GM10847 (cell line): Measurements from ENCODE around the gene URM1.

Experiments
- POLR2A ChIP-seq: IDR thresholded peaks from 2 replicates; pipeline ENCODE4 v1.6.1; 2011; ENCODE audit not compliant: insufficient read length; ENCODE audit errors: extremely low read depth

URM1 gene

GRCh38 chr9:128370367-128370751 is 815 bp upstream of the URM1 start:
- TF ChIP-seq POLR2A, result no peak

DNA sequence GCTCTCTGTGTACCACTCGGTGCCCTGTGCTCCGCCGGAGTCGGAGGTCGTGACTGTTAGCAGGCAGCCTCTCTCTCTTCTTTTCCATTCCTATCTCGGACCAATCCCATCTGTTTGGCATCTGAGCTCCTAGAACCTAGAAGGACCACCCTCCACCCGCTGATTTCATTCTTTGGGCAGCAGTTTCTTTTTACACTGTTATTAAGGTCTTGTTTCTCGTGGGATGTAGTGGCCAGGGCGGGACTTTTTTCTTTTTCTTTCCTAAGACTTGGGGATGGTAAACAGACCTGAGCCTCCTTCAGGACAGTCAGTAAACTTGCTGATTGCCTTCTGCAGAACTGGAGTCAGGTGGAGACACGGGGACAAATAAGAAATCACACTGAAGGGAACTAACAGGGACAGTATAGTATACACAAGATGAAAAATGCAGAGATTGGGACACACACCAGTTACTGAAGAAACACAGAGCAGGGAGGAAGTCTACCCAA is 500 bp downstream of the URM1 start:
- no peak for TF ChIP-seq POLR2A

DNA sequence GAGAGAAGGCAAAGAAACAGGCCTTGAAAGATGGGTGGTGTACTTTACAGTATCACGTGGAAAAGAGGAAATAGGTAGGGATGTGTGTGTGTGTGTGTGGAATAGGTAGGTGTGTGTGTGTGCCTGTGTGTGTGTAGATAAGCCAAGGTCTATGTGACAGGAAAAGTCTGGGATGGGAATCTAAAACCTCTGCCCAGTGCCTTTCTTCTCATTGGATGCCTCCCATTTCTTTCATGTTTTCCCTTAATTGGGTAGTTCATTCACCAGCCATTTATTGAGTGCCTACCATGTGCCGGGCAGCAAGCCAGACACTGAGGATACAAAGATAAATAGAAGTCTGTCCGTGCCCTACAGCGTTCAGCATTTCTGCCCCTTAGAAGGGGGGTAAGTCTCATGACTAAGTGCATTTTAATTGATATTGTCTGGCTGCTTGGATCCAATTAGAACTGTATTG is 1.0 kb downstream of the URM1 start:
- no peak for TF ChIP-seq POLR2A

GRCh38 chr9:128372784-128373183 is 1.6 kb downstream of the URM1 start:
- no peak for TF ChIP-seq POLR2A

GRCh38 chr9:128374221-128374675 is 3.1 kb downstream of the URM1 start:
- no peak for TF ChIP-seq POLR2A

GRCh38 chr9:128375865-128376264 is 4.7 kb downstream of the URM1 start:
- no peak for TF ChIP-seq POLR2A

DNA sequence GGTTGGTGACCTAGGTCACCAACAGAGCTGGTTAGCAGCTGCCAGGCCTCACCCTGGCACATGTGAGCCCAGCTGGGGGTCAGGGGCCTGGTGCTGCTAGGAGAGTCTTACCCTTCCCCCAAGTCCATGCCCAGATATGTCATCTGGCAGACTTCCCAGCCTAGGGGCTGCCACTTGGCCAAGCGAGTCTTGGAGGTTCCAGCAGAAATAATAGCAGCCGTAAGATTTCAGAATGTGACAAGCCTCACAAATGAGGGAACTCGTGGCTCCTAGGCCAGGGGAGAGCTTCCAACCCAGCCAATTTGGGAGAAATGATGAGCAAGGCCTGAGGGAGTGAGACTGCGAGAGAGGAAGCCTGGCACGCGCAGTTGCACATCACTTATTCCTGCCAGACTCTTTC is 11.1 kb downstream of the URM1 start:
- no peak for TF ChIP-seq POLR2A

DNA sequence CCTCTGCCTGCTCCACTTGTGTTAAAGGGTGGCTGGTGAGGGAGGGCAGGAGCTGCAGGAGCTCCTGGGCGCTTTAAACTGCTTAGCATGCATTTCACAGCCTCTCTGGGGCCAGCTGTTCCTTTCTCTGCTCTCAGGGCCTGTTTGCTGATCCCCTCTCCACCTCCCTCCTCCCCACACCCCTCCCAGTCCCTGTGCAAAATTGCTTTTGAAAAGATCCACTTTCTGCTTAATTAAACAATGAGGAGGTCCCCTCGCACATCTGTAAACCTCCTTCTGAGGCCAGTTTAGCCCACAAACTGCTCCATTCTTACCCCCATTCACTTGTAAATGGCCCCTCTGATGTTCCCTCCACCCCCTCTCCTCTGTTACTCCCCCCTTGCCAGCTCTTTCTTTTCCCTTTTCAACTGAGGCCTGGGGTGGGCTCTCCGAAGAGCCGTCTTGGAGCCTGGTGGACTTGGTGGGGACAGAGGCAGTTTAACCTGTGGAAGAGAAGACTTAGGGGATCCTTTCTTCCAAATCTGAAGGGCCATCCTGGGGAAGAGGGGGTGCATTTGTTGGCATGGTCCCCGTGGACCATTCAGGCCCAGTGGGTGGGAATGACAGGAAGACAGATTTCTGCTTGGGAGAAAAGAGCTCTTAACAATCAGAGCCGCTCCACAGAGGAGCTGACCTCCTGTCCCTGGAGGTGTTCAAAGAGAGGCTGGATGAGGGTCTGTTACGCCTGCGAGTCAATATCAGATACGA is 12.0 kb downstream of the URM1 start:
- no peak for TF ChIP-seq POLR2A

GRCh38 chr9:128383791-128384190 is 12.6 kb downstream of the URM1 start:
- TF ChIP-seq POLR2A, result no peak

DNA sequence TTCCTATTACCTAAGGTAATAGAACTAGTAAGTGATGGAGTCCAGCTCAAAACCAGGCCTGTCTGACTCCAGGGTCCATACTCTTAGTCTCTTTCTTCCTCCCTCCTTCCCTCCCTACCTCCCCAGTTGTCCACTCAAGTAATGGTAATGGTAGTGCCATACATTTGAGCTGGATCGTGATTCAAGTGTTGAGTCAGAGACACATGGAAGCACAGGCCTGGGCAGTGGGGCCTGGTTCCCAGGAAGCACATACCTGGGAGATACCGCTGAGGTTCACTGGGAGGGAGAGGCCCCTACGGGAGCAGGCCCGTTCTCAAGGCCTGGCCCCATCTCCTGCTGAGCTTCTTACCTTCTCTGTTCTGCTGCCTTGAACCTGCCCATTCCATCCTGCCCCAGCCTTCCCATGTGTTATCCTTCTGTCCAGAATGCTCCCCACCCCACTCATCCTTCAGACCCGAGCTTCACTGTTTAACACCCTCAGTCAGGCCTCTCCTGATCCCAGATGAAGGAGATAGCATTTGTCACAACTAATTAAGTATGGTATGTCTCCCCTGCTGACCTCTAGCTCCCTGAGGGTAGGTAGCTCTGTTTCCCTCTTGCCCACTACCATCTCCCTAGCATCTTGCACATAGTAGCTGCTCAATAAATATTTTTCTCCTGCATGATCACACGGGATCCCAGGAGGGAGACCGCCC is 13.8 kb downstream of the URM1 start:
- no peak for TF ChIP-seq POLR2A

DNA sequence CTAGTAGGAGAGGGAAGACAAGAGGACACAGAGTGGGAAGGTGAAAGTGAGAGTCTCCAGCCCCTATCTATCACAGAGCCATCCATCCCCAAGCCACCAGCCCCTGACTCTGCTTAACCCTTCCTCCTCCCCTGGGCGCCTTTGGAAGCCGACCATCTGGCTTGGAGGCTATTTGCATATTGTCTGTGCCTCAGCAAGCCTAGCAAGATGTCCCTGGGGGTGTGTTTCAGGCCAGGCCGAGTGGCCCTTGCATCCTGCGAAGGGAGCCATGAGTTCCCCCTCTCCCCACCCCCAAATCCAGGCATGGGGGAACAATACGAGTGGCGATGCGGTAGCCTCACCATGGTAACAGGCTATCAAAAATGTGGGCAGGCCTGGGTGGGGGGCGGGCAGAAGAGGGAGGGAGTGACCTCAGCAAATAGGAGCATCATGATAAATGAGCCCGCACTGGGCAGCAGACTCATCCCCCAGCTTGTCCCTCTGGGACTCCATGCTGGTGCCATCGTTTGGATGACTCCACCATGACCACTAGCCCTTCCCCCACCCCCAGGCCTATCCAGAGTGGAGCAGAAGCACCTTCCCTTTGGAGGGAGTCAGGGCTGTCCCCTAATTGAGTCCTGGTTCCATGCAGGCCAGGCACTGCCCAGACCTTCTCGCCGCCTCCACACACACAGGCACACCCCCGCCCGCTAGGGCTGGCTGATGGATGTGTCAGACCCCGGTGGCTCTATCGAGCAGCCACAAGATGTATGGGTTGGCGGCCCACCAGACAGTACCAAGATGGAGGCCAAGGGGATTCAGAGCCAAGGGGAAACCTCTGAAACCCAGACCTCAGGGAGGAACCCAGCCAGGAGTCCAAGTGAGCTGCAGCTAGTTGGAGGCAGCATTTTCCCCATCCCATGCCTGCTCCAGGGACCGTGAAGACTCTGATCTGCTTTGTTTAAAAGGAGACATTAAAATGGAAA is 14.6 kb downstream of the URM1 start:
- TF ChIP-seq POLR2A, result no peak

DNA sequence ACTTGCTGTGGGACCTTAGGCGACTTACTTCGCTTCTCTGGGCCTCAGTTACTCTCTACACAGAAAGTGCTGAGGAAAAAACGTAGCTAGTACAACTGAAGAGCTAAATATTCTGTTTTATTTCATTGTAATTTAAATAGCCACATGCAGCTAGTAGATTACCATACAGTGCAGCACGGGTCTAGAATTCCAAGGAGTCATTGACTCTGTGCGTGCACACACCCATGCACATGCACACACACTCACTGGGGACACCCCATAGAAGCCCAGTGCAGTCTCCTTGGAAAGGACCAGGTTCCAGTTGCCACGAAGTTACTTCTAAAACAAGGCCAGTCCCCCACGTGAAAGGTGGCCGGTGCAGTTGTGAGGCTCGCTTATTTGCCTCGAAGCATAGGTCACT is 17.0 kb downstream of the URM1 start:
- TF ChIP-seq POLR2A, result no peak

DNA sequence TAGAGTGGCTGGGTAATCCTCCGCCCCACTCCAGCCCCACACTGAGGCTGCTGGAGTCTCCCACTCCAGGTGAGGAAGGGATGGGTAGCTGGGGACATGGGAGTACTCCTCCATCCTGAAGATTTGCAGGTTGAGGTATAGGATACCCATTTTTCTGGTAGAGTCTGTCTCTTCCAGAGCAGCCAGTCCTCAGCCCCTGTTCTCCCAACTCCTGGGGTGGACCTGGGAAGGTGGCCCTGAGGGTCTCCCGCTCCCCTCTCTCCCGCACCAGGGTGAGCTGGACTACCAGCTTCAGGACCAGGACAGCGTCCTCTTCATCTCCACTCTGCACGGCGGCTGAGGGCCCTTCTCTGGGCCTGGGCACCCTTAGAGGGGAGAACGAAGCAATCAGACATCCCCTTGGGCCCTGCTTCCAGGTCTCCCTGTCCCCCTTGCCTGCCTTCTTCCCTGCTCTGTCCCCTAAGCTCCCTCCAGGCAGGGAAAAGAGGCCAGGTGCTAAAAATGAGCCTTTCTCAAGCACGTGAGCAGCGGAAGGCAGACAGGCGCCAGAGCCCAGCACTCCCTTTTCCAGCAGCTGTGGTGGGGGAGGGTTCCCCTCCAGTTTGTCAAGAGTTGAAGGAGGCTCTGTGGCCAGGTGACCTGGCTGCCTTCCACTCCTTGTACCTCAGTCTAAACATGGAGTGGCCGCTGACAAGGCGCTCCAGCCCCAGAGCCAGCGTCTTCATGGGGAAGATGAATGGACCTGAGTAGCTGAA is 18.4 kb downstream of the URM1 start:
- TF ChIP-seq POLR2A, result no peak

DNA sequence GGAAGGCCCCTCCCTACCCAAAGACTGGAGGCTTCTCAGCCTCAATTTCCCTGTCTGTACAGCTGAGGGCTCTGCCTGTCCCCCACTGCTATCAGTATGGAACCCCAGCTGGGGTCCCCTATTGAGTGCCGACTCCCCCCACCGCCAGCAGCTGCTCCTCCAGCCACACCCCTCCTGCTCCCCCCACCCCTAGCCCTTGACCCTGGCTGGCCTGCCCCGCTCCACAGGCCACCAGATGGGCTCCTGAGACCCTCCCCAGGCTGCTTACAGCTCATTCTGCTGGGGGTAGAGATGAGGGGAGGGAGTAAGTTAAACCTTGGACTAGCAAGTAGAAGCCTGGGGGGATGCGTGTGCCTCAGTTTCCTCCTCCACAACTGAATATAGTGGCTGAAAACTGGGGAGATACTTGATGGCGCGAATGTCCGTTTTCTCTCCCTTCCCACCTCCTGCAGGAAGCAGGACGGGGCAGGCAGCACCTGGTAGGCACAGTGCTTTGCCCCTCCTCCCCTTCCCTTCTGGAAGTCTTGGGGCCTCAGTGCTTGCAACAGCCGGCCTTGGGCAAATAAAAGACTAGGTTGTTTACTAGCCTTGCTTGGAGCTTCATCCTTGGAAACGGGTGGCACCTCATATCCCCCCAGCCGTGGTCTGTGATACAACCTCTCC is 19.1 kb downstream of the URM1 start:
- no peak for TF ChIP-seq POLR2A
